DOHH2 (cell line): ENCODE data around the gene CCDC51.

Experiments
- H3F3A ChIP-seq: fragments of 200-600 bp; sonication (generic), shearing (Covaris generic); 2 replicates; pipeline ENCODE4 v1.6.0; 2016; ENCODE audit warnings: antibody characterized with exemption, mild to moderate bottlenecking; ENCODE audit not compliant: control insufficient read depth, insufficient read depth
- H3K27ac ChIP-seq: fragments of 200-600 bp; sonication (generic); 2 replicates; pipeline ENCODE4 v1.5.1; 2014; ENCODE audit warnings: low read depth, mild to moderate bottlenecking, low read length, moderate library complexity
- H3K27me3 ChIP-seq: fragments of 200-600 bp; sonication (generic); 2 replicates; pipeline ENCODE4 v1.6.1; 2014; ENCODE audit warnings: mild to moderate bottlenecking, low read length, mixed read lengths; ENCODE audit not compliant: control insufficient read depth
- H3K36me3 ChIP-seq: fragments of 200-600 bp; sonication (generic); 2 replicates; pipeline ENCODE4 v1.6.1; 2014; ENCODE audit warnings: mild to moderate bottlenecking, low read length, moderate library complexity, mixed read lengths; ENCODE audit not compliant: control insufficient read depth
- H3K4me1 ChIP-seq: fragments of 200-600 bp; sonication (generic); 2 replicates; pipeline ENCODE4 v1.6.1; 2014; ENCODE audit warnings: mild to moderate bottlenecking, low read length, mixed read lengths; ENCODE audit not compliant: control insufficient read depth
- H3K4me2 ChIP-seq: fragments of 200-600 bp; sonication (generic); 2 replicates; pipeline ENCODE4 v1.6.0; 2014; ENCODE audit warnings: mild to moderate bottlenecking, low read length, moderate library complexity
- H3K4me3 ChIP-seq: fragments of 200-600 bp; sonication (generic); 2 replicates; pipeline ENCODE4 v1.5.1; 2014; ENCODE audit warnings: mild to moderate bottlenecking, low read length, mixed read lengths
- H3K79me2 ChIP-seq: fragments of 200-600 bp; sonication (generic); 2 replicates; pipeline ENCODE4 v1.6.1; 2014; ENCODE audit warnings: mild to moderate bottlenecking, low read length, mixed read lengths; ENCODE audit not compliant: control insufficient read depth
- H3K9me2 ChIP-seq: fragments of 200-600 bp; sonication (generic); replicated peaks from 2 replicates; pipeline ENCODE4 v1.6.1; 2014; ENCODE audit warnings: mild to moderate bottlenecking, low read length, mixed read lengths; ENCODE audit not compliant: control insufficient read depth
- H3K9me3 ChIP-seq: fragments of 200-600 bp; sonication (generic); 2 replicates; pipeline ENCODE4 v1.6.1; 2014; ENCODE audit warnings: antibody characterized with exemption, low read length, mixed read lengths; ENCODE audit not compliant: control insufficient read depth, insufficient read depth
- H4K20me1 ChIP-seq: fragments of 200-600 bp; sonication (generic); 2 replicates; pipeline ENCODE4 v1.6.0; 2014; ENCODE audit warnings: low read depth, mild to moderate bottlenecking, antibody characterized with exemption, low read length, moderate library complexity; ENCODE audit not compliant: control insufficient read depth, insufficient read depth
- EZH2phosphoT487 ChIP-seq: fragments of 200-600 bp; sonication (generic); IDR thresholded peaks from 2 replicates; pipeline ENCODE4 v1.6.1; 2017; ENCODE audit warnings: borderline replicate concordance, mild to moderate bottlenecking, antibody characterized with exemption, low read length, moderate library complexity, mixed read lengths
- TF ChIP-seq, protein P1 (sequence below): fragments of 200-600 bp; sonication (generic); IDR thresholded peaks from one replicate; pipeline ENCODE4 v1.5.1; 2014; ENCODE audit warnings: antibody characterized with exemption, mild to moderate bottlenecking, low read depth, low read length; ENCODE audit not compliant: poor library complexity, severe bottlenecking

Gene CCDC51

GRCh38 chr3:48430708-48431101, 9.2 kb downstream of the CCDC51 start:
- H3K27me3 ChIP-seq = peaks cover 16% of the 10 kb centered on the region
- no peak overlapping the region for H3K27ac ChIP-seq
- H4K20me1 ChIP-seq = no peaks in the 10 kb centered on the region
- TF ChIP-seq EZH2phosphoT487 = no peak
- TF ChIP-seq, protein P1, sequence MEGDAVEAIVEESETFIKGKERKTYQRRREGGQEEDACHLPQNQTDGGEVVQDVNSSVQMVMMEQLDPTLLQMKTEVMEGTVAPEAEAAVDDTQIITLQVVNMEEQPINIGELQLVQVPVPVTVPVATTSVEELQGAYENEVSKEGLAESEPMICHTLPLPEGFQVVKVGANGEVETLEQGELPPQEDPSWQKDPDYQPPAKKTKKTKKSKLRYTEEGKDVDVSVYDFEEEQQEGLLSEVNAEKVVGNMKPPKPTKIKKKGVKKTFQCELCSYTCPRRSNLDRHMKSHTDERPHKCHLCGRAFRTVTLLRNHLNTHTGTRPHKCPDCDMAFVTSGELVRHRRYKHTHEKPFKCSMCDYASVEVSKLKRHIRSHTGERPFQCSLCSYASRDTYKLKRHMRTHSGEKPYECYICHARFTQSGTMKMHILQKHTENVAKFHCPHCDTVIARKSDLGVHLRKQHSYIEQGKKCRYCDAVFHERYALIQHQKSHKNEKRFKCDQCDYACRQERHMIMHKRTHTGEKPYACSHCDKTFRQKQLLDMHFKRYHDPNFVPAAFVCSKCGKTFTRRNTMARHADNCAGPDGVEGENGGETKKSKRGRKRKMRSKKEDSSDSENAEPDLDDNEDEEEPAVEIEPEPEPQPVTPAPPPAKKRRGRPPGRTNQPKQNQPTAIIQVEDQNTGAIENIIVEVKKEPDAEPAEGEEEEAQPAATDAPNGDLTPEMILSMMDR = no peak
- H3K36me3 ChIP-seq = peaks cover 37% of the 10 kb centered on the region
- H3K4me2 ChIP-seq = no peak overlapping the region
- no peaks in the 10 kb centered on the region for H3F3A ChIP-seq
- H3K9me3 ChIP-seq = no peaks in the 10 kb centered on the region
- H3K79me2 ChIP-seq = peaks cover 10% of the 10 kb centered on the region
- no peaks in the 10 kb centered on the region for H3K9me2 ChIP-seq
- H3K4me1 ChIP-seq = peaks cover 12% of the 10 kb centered on the region
- H3K4me3 ChIP-seq = no peak overlapping the region

DNA sequence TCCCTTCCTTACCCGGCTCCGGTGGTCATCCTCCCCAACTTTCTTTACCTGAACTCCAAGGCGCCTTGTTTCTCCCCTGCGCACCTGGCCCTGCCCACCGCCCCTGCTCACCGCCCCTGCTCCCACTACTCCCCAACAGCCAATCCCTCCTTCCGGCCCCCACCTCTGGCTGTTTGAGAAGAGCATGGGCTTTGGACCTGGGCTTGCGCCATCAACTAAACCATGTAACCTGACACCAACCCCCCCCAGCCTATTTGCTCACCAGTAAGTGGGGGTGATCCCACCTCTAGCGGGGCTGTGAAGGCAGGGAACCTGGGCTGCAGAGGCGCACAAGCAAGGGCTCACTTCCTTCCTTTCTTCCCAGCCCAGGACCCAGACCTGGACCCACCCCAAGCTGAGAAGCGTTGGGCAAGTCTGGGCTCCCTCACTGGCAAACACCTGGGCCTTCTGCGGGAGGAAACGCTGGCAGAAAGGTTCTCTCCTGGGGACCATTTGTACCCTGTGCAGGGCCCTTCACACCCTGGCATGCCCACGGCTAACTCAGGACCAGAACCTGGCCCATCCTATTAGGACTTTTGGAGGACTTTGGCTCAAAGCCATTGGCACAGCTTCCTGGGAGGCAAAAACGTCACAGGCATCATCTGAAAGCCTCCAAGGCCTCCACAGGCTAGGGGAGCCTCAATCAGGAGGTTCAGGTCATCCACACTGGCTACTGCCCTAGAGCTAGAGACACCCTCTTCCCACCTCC, 9.8 kb downstream of the CCDC51 start, which contains the start of gene PLXNB1:
Gene PLXNB1, minus strand, starts transcription at position 127 of the 748 bp plus-strand sequence. CDS start 5,475 bp downstream, outside the sequence.
- peak within 1 kb of the TSS; percentile 92 for H3K4me2 ChIP-seq
- no peaks in the 10 kb centered on the region for H3K9me2 ChIP-seq
- H3K27ac ChIP-seq = no peak within 1 kb of the TSS
- peaks cover 9% of the 10 kb centered on the region for H3K4me1 ChIP-seq
- peak within 1 kb of the TSS; percentile 77 for H3K4me3 ChIP-seq
- no peaks in the 10 kb centered on the region for H3K9me3 ChIP-seq
- H3K27me3 ChIP-seq = peaks cover 16% of the 10 kb centered on the region
- peaks cover 5% of the 10 kb centered on the region for H3K79me2 ChIP-seq
- H3F3A ChIP-seq = no peaks in the 10 kb centered on the region
- TF ChIP-seq, protein P1 = no peak
- peaks cover 37% of the 10 kb centered on the region for H3K36me3 ChIP-seq
- no peaks in the 10 kb centered on the region for H4K20me1 ChIP-seq

DNA sequence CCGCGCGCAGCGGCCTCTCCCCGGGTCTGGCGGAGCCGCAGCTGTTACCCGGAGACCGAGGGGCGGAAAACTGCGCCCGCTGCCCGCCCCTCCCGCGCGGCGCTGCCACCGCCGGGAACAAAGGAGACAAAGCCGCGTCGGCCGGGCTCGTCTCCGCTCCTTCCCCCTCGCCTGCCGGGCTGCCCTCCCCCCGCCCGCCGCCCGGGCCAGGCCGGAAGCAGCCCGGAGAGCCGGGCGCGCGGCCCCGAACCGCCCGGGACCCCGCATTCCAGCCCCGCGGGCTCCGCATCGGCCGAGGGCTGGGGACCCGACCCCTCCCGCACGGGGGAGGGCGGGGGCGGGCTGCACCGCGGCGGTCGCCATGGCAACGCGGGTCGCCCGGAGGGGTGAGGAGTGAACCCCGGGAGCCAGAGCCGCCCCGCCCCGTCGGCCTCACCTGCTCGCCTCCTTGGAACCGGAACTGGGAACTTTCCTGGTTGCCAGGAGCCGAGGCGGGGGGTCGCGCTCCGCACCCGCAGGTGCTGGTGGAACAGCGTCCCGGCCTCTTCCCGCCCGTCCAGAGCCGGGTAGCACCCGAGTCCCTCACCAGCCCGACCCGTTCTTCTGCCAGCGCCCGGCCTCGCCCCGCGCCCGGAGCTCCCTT, 10.5 kb downstream of the CCDC51 start:
- TF ChIP-seq, protein P1 = no peak
- no peak for TF ChIP-seq EZH2phosphoT487
- Histone ChIP-seq H3K4me3 (peak overlapping the region; percentile 77), H3K4me1 (peaks cover 9% of the 10 kb centered on the region), H3K4me2 (peak overlapping the region; percentile 92), H3F3A (no peaks in the 10 kb centered on the region), H3K9me2 (no peaks in the 10 kb centered on the region), H3K27ac (no peak overlapping the region), H3K79me2 (no peaks in the 10 kb centered on the region), H4K20me1 (no peaks in the 10 kb centered on the region), H3K36me3 (peaks cover 33% of the 10 kb centered on the region), H3K9me3 (no peaks in the 10 kb centered on the region), H3K27me3 (peaks cover 16% of the 10 kb centered on the region)
